NCI-H2171 (cell line): ENCODE measurements around the gene MRPS12.
"Not testable (repeated sequence)": the region's sequence is repeated elsewhere in the genome, so short reads cannot be mapped to it uniquely, and the experiment has no call there.

Experiments used
- DNase-seq: peaks from one replicate; lab custom pipeline; 2025; lab: John Stamatoyannopoulos, UW

The MRPS12 gene

GRCh38 chr19:38939957-38940356, 9.2 kb downstream of the MRPS12 start:
- no peak for DNase-seq

DNA sequence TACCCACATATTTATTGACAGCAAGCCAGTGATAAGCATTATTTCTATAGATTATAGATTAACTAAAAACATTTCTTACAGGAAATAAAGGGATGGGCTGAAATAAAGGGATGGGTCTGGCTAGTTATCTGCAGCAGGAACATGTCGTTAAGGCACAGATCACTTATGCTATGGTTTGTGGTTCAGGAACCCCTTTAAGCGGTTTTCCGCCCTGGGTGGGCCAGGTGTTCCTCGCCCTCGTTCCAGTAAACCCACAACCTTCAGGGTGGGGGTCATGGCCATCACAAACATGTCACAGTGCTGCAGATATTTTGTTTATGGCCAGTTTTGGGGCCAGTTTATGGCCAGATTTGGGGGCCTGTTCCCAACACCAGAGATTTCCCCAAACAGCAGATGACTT, 10.7 kb downstream of the MRPS12 start:
- not testable (repeated sequence) for DNase-seq

- DNase-seq = no peak
Observed at GRCh38 chr19:38941979-38942378, 11.2 kb downstream of the MRPS12 start.

GRCh38 chr19:38942471-38943181, 11.9 kb downstream of the MRPS12 start:
- DNase-seq = no peak

DNA sequence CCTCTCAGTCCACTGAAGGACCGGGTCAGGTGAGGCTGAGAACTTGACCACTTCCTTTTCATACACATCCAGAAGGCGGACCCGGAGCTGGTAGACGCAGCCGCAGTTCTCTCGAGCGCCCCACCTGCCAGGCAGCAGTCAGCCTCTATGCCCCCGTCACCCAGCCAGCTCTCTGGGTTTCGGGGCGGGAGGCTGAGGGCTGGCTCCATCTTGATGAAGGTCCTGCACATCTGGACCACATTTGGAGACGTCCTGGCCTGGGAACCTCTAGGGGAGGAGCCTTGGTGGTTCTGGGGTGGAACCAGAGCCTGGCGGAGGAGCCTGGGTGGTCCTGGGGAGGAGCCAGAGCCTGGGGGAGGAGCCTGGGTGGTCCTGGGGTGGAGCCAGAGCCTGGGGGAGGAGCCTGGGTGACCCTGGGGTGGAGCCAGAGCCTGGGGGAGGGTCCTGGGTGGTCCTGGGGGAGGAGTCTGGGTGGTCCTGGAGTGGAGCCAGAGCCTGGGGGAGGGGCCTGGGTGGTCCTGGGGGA, 14.3 kb downstream of the MRPS12 start:
- DNase-seq = no peak

GRCh38 chr19:38945562-38946228, 15.0 kb downstream of the MRPS12 start:
- no peak for DNase-seq

GRCh38 chr19:38946229-38947010, 15.7 kb downstream of the MRPS12 start:
- DNase-seq = no peak

DNA sequence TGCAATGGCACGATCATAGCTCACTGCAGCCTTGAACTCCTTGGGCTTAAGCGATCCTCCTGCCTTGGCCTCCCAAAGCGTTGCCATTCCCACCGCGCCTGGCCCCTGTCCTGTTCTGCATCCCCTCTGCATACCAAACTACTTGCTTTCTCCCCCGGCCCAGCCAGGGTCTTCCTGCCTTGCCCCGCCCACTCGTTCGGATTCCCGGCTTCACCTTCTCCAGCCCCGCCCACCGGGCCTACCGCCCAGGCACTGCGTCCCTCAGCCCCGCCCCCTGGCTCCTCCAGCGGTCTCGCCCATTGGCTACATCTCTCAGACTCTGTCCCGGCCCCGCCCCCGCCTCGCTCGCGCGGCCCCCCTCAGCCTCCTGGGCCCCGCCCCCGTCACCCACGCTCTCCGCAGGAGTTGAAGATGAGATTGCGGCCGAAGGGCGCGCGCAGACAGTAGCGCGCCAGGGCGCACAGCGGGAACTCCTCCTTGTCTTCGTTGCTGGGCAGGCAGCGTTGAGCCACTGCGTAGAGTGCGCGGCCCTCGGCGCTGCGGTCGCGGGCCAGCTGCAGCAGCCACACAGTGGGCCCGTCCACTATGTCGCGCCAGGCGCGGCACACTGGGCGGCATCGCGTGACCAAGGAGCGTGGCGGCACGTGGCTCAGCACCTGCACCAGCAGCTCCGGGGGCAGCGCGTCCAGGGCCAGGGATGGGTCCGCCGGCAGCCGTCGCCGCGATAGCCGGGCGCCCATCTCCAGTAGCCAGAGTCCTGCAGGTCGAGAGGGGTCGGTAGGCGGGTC, 19.0 kb downstream of the MRPS12 start:
- DNase-seq = peak; percentile 96

DNA sequence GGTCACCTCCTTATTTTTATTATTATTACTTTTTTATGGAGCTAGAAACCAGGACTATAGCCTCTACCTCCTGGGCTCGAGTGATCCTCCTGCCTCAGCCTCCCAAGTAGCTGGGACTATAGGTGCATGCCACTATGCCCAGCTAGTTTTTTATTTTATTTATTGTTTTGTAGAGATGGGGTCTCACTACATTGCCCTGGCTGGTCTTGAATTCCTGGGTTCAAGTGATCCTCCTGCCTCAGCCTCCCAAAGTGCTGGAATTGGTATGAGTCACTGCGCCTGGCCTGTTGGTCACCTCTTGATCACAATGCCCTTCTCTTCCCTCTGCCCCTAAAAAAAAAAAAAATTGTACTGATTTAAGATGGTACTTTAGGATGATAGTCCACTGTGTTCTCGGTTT, 20.4 kb downstream of the MRPS12 start:
- DNase-seq = no peak

DNA sequence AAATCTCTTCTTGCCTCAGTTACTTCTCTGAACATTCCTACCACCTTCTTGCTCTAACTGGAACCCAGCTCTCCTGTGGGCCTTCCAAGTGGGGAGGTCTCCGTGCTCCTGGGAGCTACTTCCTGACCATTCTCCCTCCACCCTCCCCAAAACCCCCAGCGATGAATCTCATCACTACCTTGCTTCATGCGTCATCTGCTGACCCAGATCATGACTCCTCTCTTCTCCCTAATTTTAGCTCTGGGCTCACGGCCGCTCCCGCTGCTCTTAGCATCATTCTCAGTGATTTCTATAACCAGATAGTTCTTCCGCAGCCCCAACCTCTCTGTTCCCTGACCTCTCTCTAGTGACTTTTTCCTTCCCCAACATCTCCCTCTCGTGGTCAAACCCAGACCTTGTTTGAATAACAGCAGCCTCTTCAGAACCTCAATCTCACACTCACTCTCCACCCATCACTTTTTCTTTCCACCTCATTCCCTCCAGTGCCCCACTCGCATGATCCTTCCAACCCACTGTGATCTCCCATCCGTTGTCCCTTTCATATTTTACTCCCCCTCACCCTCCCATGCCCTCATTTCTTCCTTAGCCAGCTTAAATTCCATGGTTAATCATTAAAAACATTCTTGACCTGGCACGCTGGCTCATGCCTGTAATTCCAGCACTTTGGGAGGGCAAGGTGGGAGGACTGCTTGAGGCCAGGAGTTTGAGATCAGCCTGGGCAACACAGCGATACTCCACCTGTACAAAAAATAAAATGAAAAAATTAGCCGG, 21.8 kb downstream of the MRPS12 start:
- peak; percentile 36 for DNase-seq

- DNase-seq = no peak
Observed at GRCh38 chr19:38953677-38954076, 22.9 kb downstream of the MRPS12 start.

DNA sequence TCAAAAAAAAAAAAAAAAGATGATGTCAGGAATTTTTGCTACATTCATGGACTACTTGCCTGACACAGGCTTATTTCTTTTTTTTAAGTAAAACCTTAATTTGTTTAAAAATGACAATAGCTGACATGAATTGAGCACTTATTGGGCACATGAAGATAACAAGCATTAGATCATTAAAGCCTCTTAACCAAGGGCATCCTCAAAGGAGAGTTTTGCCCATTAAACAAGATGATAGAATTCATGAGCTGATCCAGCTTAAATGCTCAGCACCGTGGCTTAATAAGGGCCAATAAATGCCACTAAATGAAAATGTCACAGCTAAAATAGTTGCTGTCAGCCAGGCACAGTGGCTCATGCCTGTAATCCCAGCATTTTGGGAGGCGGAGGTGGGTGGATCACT, 25.5 kb downstream of the MRPS12 start:
- DNase-seq = no peak

GRCh38 chr19:38958301-38958700, 27.6 kb downstream of the MRPS12 start:
- no peak for DNase-seq

- DNase-seq = no peak
Observed at GRCh38 chr19:38959618-38960017, 28.9 kb downstream of the MRPS12 start.

GRCh38 chr19:38964738-38965137, 34.0 kb downstream of the MRPS12 start:
- no peak for DNase-seq

GRCh38 chr19:38966149-38966548, 35.4 kb downstream of the MRPS12 start:
- DNase-seq = not testable (repeated sequence)

- DNase-seq = peak; percentile 48
Observed at GRCh38 chr19:38970664-38971532, 40.2 kb downstream of the MRPS12 start.

DNA sequence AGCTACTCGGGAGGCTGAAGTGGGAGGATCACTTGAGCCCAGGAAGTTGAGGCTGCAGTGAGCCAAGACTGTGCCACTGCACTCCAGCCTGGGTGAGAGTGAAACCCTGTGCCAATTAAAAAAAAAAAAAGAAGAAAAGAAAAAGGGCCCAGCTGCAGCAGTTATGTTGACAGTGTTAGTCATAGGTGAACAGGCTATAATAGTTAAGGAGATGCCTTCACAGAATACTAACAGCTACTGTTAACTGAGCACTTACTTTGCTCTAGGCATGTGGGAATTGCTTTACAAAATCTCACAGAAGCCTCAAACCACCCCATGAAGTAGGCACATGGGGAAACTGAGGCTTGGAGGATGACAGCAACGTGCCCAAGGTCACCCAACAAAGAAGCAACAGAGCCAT, 40.9 kb downstream of the MRPS12 start:
- no peak for DNase-seq

GRCh38 chr19:38974624-38975213, 44.0 kb downstream of the MRPS12 start:
- DNase-seq = no peak
